HG03175 (cell line): ENCODE data around the gene MROH8.
"Not testable (repeated sequence)": the region's sequence is repeated elsewhere in the genome, so short reads cannot be mapped to it uniquely, and the experiment has no call there.

ENCODE experiments used
- ATAC-seq: cut with Tn5 transposase; IDR thresholded peaks from one replicate; pipeline ENCODE4 v1.9.1; 2021; ENCODE audit warnings: mild to moderate bottlenecking, moderate library complexity; ENCODE audit not compliant: unreplicated experiment

The MROH8 gene

DNA sequence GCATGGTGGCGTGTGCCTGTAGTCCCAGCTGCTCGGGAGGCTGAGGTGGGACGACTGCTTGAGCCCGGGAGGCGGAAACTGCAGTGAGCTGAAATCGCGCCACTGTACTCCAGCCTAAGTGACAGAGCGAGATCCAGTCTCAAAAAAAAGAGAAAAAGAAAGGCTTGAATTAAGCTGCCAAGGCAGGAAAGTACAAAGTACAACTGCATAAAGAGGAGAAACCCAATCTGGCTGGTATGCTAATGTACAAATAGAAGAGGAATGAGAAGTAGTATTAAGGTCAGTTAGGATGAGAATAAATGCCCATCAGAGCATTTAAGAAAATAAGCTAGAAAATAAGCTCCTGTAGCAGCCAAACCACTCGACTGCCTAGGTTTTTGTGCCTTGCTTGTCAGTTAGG lies 23.4 kb downstream of the MROH8 start:
- ATAC-seq = no peak

DNA sequence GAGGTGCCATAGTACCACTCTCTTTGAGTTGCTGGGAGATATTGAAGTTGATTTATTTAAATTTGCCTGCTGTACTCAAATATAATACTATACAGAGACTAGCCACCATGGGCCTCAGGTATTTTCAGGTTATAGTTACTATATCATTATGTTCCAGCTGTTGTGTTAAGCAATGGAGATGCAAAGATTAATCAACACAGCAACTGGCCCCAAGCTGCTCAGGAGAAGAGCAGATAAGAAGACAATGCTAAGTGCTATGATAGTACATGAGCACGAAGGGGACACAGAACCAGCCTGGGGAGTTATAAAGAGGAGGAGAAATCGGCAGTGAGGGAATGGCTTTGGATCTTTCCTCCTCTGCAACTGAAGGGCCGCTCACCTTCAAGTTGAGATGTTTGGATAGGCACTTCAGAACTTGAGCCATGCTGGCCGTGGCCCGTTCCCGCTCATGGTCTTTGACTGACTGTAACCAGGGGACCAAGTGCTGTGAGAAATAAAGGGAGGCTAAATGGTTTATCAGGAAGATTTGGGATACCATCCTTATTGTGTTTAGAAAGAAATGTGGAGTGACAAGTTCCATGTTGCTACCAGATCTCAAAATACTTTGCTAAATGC lies 24.6 kb downstream of the MROH8 start:
- no peak for ATAC-seq

DNA sequence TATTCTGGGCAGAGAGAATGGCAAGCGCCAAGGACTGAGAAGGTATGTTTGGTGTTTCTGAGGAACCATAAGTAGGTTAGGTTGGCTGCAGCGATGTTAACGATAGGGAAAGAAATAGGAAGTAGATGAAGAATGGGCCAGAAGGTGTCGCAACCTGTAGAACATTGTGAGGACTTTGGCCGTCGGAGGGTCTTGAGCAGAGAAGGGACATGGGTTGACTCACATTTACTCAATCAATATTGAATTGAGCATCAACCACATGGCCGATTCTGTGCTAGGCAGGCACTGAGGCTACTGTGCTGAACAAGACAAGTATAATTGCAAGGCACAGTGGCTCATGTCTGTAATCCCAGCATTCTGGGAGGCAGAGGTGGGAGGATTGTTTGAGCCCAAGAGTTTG lies 27.1 kb downstream of the MROH8 start:
- ATAC-seq = no peak

DNA sequence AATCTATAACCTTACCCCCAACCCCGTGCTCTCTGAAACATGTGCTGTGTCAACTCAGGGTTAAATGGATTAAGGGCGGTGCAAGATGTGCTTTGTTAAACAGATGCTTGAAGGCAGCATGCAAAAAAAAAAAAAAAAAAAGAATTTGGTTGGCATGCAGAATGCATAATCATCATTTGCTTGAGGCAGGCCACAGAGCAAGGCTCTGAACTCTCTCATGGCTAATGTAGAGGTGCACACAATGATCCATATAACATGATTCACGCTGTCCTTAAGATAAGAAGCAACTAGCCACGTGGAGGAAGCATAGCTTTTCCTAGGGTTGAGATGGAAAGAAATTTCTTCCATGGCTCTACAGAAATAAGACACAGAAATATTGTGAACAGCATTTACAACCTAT lies 27.8 kb downstream of the MROH8 start:
- ATAC-seq = no peak

DNA sequence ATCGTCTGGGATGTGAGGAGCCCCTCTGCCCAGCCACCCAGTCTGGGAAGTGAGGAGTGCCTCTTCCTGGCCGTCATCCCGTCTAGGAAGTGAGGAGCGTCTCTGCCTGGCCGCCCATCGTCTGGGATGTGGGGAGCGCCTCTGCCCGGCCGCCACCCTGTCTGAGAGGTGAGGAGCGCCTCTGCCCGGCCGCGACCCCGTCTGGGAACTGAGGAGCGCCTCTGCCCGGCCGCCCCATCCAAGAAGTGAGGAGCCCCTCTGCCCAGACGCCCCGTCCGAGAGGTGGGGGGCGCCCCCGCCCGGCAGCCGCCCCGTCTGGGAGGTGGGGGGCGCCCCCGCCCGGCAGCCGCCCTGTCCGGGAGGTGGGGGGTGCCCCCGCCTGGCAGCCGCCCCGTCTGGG lies 28.5 kb downstream of the MROH8 start:
- ATAC-seq = not testable (repeated sequence)

DNA sequence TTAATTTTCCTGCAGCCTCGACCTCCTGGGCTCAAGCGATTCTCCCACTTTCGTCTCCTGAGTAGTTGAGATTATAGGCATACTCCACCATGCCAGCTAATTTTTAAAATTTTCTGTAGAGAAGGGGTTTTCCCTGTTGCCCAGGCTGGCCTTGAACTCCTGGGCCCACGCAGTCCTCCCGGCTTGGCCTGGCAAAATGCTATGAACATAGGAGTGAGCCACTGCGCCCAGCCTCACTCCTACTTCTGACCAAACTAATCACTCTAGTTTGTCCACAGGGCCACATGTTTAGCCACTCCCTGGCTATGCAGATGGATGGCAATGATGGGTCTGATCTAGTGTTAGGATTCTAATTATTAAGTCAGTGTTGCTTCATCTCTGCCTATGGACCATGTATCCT lies 32.1 kb downstream of the MROH8 start:
- no peak for ATAC-seq

DNA sequence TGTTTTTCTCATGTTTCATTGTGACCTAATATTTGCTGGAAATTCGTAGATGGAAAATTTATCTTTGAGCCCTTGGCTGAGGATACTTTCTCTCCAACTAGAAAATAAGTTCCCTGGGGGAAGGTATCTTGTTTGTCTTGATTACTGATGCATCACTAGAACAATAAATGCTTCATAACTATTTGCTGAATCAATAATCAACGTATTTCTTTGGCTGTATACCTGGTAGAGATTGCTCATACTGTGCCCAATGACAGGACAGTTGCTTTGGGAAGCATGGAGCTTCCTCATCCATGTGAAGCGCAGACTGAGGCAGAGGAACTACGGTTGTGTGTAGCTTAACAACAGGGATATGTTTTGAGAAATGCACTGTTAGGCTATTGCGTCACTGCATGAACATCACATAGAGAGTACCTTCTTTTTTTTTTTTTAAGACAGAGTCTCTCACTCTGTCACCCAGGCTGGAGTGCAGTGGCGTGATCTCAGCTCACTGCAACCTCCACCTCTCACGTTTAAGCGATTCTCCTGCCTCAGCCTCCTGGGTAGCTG lies 34.4 kb downstream of the MROH8 start:
- ATAC-seq = no peak

DNA sequence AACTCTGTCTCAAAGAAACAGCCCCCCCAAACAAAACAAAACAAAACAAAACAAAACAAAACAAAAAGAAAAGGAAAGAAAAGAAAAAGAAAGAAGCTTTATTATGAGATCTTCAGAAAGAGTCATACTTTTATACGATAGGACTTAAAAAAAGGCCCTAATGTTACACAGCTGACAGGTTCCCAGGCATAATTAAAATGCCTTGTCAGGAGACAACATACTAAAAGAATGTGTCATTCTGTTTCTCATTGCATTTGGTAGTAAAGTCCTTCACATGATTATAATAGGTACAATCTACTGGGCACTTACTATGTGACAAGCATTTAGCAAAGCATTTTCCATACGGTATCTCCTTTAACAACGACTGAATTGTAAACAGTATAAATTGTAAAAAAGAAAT lies 36.6 kb downstream of the MROH8 start:
- ATAC-seq = no peak

DNA sequence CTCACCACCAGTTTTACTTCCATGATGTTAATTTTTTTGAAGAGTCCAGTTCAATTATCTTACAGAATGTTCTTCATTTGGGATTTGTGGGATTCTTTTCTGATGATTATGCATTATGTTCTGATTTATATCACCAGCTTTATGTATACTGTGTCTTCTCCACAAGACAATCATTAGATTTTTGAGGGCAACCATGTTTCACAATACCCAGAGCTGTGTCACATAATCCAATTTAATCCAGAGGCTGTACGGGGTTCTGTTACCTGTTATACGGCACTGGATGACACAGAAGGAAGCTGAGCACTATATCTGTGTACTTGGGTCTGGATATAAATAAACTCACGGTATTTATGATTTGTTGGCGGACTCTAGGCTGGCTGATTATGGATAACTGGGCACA lies 41.8 kb downstream of the MROH8 start:
- no peak for ATAC-seq

DNA sequence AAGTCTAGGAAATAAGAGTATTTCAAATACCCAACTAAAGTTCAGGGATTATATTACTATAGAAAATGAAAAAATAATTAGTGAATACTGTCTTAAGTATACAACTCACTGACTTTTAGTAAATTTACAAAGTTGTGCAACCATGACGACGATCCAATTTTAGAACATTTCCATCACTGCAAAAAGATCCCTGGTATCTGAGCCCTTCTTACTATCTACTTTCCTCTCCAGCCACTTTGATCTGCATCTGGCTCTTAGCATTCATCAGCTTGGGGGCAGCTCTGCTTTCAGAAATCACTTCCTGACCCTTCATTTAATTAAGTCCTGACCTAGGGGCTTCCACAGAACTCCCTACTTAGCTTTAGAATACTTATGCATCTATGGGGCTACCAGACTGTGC lies 45.4 kb downstream of the MROH8 start:
- no peak for ATAC-seq

DNA sequence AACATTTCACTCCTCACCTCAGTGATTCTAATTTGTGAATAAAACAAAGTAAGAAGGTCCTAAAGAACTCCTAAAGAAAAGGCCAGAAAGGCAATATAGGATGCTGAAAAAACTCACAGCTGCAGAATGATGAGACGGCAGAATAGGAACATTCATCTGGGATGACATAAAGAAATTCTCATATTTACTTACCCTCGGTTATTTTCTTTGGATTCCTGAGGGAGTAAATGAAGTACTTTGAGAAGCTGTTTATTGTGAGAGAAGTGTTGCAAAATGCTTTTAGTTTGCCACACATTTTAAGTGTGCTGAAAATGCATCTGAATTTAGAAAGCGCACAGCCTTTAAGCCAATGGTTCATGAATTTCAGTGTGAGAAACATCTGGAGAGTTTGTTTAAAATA lies 47.9 kb downstream of the MROH8 start:
- ATAC-seq = no peak

DNA sequence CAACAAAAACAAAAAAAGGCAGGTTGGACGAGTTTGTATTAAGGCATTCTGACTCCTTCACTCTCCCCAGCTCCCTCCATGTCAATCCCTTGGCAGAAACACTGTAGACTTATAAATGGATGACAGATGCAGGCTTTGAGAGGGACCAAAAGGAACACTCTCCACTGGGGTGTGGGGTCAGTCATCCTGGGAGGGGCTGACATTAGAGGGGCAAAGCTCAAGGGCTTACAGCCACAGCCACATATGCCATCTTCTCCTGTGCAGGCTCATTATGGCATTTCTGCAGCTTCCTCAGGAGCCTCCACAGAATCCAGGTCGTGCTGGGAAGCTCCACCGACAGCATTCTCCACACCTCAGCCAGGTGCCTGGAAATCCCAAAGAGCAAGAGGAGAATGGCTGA lies 50.5 kb downstream of the MROH8 start:
- no peak for ATAC-seq

DNA sequence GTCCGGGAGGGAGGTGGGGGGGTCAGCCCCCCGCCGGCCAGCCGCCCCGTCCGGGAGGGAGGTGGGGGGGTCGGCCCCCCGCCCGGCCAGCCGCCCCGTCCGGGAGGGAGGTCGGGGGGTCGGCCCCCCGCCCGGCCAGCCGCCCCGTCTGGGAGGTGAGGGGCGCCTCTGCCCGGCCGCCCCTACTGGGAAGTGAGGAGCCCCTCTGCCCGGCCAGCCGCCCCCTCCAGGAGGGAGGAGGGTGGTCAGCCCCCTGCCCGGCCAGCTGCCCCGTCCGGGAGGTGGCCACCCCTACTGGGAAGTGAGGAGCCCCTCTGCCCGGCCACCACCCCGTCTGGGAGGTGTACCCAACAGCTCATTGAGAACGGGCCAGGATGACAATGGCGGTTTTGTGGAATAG lies 53.1 kb downstream of the MROH8 start:
- not testable (repeated sequence) for ATAC-seq

DNA sequence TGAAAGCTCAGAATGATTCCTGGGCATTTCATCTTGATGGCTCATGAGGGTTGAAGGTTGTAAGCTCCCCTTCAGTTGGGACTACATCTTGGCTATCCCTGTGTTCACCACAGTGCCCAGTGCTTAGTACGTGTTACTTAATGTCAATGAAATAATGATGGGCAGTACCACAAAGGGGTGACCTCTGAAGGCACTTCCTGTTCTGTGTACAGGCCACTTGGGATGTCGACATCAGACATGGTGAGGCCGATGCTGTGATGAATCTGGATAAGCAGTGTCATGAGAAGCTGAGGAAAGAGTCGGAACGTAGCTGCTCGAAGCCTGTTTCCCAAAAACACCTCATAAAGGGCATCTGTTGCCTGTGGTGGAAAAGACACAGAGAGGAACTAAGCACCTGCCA lies 55.9 kb downstream of the MROH8 start:
- no peak for ATAC-seq

DNA sequence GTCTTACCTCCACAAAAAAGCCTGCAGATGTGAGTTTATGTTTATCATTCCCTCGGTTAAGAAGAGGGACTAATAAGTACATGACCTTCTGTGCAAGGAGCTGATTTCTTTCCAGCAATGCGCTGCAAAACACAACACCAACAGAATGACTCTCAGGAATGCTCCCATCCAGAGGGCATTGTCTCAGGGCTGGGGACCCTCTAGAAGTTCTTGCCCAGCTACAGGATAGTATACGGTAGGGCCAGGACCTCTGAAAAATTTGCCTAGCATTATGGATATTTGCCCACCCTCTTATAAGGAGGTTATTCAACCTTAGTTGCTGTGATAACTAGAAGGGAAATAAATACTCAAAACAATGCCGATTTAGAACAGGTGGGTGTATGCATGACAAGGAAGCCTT lies 58.9 kb downstream of the MROH8 start:
- no peak for ATAC-seq

DNA sequence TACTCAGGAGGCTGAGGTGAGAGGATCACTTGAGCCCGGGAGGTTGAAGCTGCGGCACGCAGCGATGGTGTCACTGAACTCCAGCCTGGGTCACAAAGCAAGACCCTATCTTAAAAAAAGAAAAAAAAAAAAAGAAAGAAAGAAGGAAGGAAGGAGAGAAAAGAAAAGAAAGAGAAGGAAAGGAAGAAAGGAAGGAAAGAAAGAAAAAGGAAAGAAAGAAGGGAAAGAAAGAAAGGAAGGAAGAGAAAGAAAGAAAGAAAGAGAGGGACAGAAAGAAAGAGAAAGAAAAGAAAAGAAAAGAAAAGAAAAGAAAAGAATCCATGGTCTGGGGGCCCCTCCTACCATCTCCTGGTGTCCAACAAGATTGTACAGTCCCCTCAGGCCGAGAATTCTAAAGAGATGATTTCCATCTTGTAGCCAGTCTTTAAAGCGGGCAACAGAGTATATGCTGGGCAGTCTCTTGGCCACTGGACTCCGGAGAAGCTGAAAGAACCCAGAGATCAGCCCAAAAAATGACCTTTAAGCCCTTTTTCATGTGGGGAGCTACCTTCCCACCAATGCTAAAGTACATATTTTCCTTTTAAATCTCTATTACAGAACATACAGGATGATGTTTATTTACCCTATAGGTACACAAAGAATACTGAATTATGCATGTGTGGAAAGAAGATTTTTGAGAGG lies 59.9 kb downstream of the MROH8 start:
- no peak for ATAC-seq

DNA sequence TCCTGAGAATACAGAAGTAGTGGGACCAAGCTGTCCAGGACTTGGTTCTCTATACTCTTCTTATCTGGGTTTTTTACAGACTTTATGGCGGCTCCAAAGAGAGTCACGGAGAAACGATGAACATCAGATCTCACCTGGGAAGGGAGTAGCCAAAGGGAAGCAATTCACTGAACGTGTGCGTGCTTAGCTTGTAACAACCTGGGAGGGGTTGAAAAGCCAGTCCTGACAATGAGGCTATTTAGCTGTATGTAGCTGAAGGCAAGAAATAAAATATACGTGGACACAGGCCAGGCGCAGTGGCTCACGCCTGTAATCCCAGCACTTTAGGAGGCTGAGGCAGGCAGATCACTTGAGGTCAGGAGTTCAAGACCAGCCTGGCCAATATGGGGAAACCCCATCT lies 65.3 kb downstream of the MROH8 start:
- ATAC-seq = no peak

DNA sequence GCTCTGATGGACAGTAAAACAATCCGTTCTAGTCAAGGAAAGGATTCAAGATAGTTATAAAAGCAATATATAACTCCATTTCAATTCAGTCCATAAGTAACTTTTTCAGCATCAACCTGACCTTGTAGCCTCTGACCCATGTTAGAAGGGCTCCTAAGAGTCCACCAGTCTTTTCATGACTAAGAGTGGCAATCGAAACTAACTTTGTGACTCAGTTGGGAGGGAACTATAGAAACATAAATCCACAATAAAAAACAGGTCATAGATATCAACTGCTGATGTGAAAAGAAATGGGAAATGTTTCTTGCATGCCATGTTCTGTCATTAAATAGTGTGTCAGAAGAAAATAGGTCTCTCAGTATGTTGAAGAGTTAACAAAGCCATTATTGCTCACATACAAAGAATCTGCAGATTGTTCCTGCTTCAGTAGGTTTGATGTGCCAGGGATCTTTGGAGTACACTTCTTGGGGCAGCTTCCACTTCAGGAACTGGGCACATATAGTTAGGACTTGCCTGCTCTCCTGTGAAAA lies 67.4 kb downstream of the MROH8 start:
- no peak for ATAC-seq

DNA sequence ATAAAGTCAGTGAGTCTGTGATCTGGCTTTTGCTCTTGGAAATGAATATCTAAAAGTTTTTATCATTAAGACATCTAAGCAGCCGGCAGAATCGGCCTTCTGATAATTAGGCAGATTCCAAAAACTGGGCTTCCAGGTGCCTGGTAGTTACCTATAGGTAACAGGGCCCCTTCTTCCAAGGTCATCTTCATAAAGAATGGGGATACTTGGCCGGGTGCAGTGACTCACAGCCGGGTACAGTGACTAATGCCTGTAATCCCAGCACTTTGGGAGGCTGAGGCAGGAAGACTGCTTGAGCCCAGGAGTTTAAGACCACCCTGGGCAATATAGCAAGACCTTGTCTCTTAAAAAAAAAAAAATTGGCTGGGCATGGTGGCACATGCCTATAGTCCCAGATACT lies 70.7 kb downstream of the MROH8 start:
- ATAC-seq = no peak

DNA sequence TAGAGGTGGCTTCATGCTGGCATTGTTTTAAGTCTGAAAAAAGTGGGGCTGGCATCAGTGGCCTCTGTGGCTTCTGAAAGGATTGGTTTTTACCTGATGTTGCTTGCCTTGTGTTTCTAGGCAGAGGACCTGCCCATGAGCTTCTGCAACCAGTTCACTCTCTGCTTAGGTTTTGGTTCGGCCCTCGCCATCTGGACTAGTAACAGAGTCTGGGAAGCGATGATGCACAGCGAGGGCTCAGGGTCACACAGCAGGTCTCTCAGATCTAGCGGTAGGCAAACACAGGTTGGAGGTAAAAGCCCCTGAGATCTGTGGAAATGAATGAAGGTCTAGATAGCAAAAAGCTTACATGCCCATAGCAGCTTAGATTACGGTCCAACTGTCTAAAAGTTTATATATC lies 76.8 kb downstream of the MROH8 start:
- no peak for ATAC-seq

DNA sequence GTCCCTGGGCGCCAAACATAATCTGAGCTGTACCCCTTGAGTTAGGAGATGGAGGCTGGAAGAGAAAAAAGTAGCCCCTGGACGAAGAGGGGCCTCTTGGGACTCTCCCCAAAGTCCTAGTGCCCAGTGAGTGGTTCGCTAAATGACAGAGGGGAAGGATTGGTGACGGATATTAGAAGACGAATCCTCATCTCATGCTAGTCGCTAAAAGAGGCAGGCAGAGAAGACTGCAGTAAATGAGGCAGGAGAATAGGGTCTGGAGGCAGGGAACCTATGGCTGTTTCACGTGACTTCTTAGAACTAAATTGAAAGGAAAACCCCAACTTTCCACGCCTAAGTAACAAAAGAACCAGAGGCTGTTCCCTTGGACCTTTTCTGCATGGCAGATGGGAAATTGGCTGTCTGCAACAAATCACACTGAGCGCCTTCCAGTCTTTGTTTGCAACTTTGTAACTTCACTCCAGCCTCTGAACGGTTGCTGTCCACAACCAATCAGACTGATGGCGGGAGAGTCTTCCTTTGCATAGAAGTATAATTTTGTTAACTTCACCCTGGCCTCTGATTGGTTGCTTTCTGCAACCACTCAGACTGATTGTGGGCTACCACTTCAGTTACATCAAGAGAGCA lies 82.8 kb downstream of the MROH8 start:
- no peak for ATAC-seq
